Parathyroid adenoma (tissue), 2 donors: ENCODE data around the gene ABCD3.

Source experiments
- H2AFZ ChIP-seq: fragments of 300-600 bp; sonication (generic); one replicate; pipeline ENCODE4 v1.7.0; 2017; ENCODE audit warnings: antibody characterized with exemption, mild to moderate bottlenecking
- H3K27ac ChIP-seq: fragments of 300-600 bp; sonication (generic); one replicate; pipeline ENCODE4 v1.7.0; 2017
- H3K27me3 ChIP-seq: fragments of 300-600 bp; sonication (generic); one replicate; pipeline ENCODE4 v1.7.0; 2017; ENCODE audit warnings: low read length; ENCODE audit not compliant: control insufficient read depth, insufficient read depth
- H3K36me3 ChIP-seq: fragments of 300-600 bp; sonication (generic); one replicate; pipeline ENCODE4 v1.7.0; 2017; ENCODE audit warnings: low read length; ENCODE audit not compliant: control insufficient read depth, insufficient read depth
- H3K4me1 ChIP-seq: fragments of 300-600 bp; sonication (generic); one replicate; pipeline ENCODE4 v1.7.0; 2017; ENCODE audit warnings: control low read depth
- H3K4me2 ChIP-seq: fragments of 300-600 bp; sonication (generic); one replicate; pipeline ENCODE4 v1.7.0; 2017; ENCODE audit warnings: low read length
- H3K4me3 ChIP-seq: fragments of 300-600 bp; sonication (generic); one replicate; pipeline ENCODE4 v1.7.0; 2017; ENCODE audit warnings: low read depth, low read length
- H3K79me2 ChIP-seq: fragments of 300-600 bp; sonication (generic); one replicate; pipeline ENCODE4 v1.7.0; 2017; ENCODE audit warnings: control low read depth
- H3K9ac ChIP-seq: fragments of 300-600 bp; sonication (generic); one replicate; pipeline ENCODE4 v1.7.0; 2017; ENCODE audit warnings: mild to moderate bottlenecking
- H3K9me3 ChIP-seq: fragments of 300-600 bp; sonication (generic); one replicate; pipeline ENCODE4 v1.7.0; 2017; ENCODE audit warnings: low read length; ENCODE audit not compliant: control insufficient read depth
- CTCF ChIP-seq: fragments of 300-600 bp; sonication (generic); IDR thresholded peaks from one replicate; pipeline ENCODE4 v1.7.0; 2017; ENCODE audit warnings: antibody characterized with exemption, mild to moderate bottlenecking
- donor health status: primary hyperparathyroidism.

Gene ABCD3

GRCh38 chr1:94531664-94532063 is 113.5 kb downstream of the ABCD3 start:
- Histone ChIP-seq H3K27me3 (no peaks in the 10 kb centered on the region), H3K4me2 (no peak overlapping the region), H3K4me3 (no peak overlapping the region), H3K27ac (no peak overlapping the region), H3K9ac (no peak overlapping the region), H2AFZ (no peak overlapping the region), H3K4me1 (no peaks in the 10 kb centered on the region), H3K36me3 (no peaks in the 10 kb centered on the region), H3K9me3 (no peaks in the 10 kb centered on the region), H3K79me2 (no peaks in the 10 kb centered on the region)
- no peak for TF ChIP-seq CTCF

DNA sequence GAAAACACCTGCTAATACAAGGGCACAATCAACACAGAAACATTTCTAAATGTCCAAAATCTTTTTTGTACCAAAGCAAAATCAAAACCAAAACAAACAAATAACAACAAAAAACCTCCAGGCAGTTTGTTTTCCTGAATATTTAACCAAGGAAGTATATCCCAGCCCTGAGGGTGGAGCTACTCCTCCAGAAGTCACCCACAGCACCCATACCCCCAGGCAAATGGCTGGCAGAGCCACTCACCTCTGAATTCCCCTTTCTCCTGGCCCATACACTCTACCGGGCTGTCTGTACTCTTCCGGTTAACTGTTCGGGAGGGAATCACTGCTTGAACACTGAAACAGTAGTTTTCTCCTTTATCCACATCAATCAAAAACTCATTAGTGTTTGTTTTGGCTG is 113.9 kb downstream of the ABCD3 start:
- Histone ChIP-seq H3K27ac (peak overlapping the region; percentile 19), H3K4me3 (no peak overlapping the region), H3K4me1 (no peaks in the 10 kb centered on the region), H3K27me3 (no peaks in the 10 kb centered on the region), H3K79me2 (no peaks in the 10 kb centered on the region), H3K4me2 (no peak overlapping the region), H3K9ac (no peak overlapping the region), H3K36me3 (no peaks in the 10 kb centered on the region), H2AFZ (no peak overlapping the region), H3K9me3 (no peaks in the 10 kb centered on the region)
- no peak for TF ChIP-seq CTCF

- H3K4me3 ChIP-seq, result no peak overlapping the region
- H3K36me3 ChIP-seq, result no peaks in the 10 kb centered on the region
- H3K79me2 ChIP-seq, result no peaks in the 10 kb centered on the region
- H3K4me2 ChIP-seq, result no peak overlapping the region
- H2AFZ ChIP-seq, result no peak overlapping the region
- no peaks in the 10 kb centered on the region for H3K4me1 ChIP-seq
- no peak overlapping the region for H3K9ac ChIP-seq
- no peak for TF ChIP-seq CTCF
- no peaks in the 10 kb centered on the region for H3K9me3 ChIP-seq
- H3K27me3 ChIP-seq, result no peaks in the 10 kb centered on the region
- no peak overlapping the region for H3K27ac ChIP-seq
Measured at GRCh38 chr1:94535095-94535494, 116.9 kb downstream of the ABCD3 start.

GRCh38 chr1:94535879-94536278 is 117.7 kb downstream of the ABCD3 start:
- Histone ChIP-seq H3K9ac (no peak overlapping the region), H3K27ac (no peak overlapping the region), H3K36me3 (no peaks in the 10 kb centered on the region), H3K4me3 (no peak overlapping the region), H3K27me3 (no peaks in the 10 kb centered on the region), H3K4me1 (no peaks in the 10 kb centered on the region), H3K9me3 (no peaks in the 10 kb centered on the region), H3K79me2 (no peaks in the 10 kb centered on the region), H2AFZ (no peak overlapping the region), H3K4me2 (no peak overlapping the region)
- TF ChIP-seq CTCF, result no peak

GRCh38 chr1:94537254-94537653 is 119.1 kb downstream of the ABCD3 start:
- no peaks in the 10 kb centered on the region for H3K9me3 ChIP-seq
- no peak for TF ChIP-seq CTCF
- H3K9ac ChIP-seq, result no peak overlapping the region
- no peak overlapping the region for H3K4me2 ChIP-seq
- no peaks in the 10 kb centered on the region for H3K36me3 ChIP-seq
- no peaks in the 10 kb centered on the region for H3K27me3 ChIP-seq
- no peak overlapping the region for H3K27ac ChIP-seq
- H2AFZ ChIP-seq, result no peak overlapping the region
- H3K79me2 ChIP-seq, result no peaks in the 10 kb centered on the region
- no peak overlapping the region for H3K4me3 ChIP-seq
- no peaks in the 10 kb centered on the region for H3K4me1 ChIP-seq
